Measurements from ENCODE around the gene ZC3H12D.

Gene ZC3H12D

GRCh38 chr6:149456311-149457021 lies 28.3 kb downstream of the ZC3H12D start:
- no peak for TF ChIP-seq CTCF (conservative IDR thresholded peaks at IDR 0.05; ENCODE audit: low read length)
- no peak overlapping the region for H3K4me3 ChIP-seq (ENCODE audit: low read length)
- no peak for DNase-seq (ENCODE audit: low read depth)

GRCh38 chr6:149455031-149455732 lies 29.6 kb downstream of the ZC3H12D start:
- no peak for DNase-seq (ENCODE audit: low read depth)
- TF ChIP-seq CTCF (conservative IDR thresholded peaks at IDR 0.05; ENCODE audit: low read length): no peak
- no peak overlapping the region for H3K4me3 ChIP-seq (ENCODE audit: low read length)

GRCh38 chr6:149454346-149454848 lies 30.4 kb downstream of the ZC3H12D start:
- peak; percentile 95 for DNase-seq (ENCODE audit: low read depth)
- no peak for TF ChIP-seq CTCF (conservative IDR thresholded peaks at IDR 0.05; ENCODE audit: low read length)

GRCh38 chr6:149453597-149454345 lies 31.0 kb downstream of the ZC3H12D start:
- no peak overlapping the region for H3K4me3 ChIP-seq (ENCODE audit: low read length)

More at GRCh38 chr6:149454346-149454848, 30.4 kb downstream of the ZC3H12D start:
- no peak overlapping the region for H3K4me3 ChIP-seq (ENCODE audit: low read length)

GRCh38 chr6:149452037-149452939 lies 32.5 kb downstream of the ZC3H12D start:
- H3K4me3 ChIP-seq (ENCODE audit: low read length): no peak overlapping the region
- DNase-seq (ENCODE audit: low read depth): no peak
- TF ChIP-seq CTCF (conservative IDR thresholded peaks at IDR 0.05; ENCODE audit: low read length): no peak

More at GRCh38 chr6:149453597-149454345, 31.0 kb downstream of the ZC3H12D start:
- TF ChIP-seq CTCF (conservative IDR thresholded peaks at IDR 0.05; ENCODE audit: low read length): no peak
- no peak for DNase-seq (ENCODE audit: low read depth)

GRCh38 chr6:149451376-149452036 lies 33.3 kb downstream of the ZC3H12D start:
- H3K4me3 ChIP-seq (ENCODE audit: low read length): no peak overlapping the region

More at GRCh38 chr6:149451376-149452036, 33.3 kb downstream of the ZC3H12D start:
- no peak for DNase-seq (ENCODE audit: low read depth)
- TF ChIP-seq CTCF (conservative IDR thresholded peaks at IDR 0.05; ENCODE audit: low read length): no peak

Data from AG10803 (cell line).